ENCODE measurements around the gene DPCD. TPM values are rescaled to one million over a fixed set of nuclear protein-coding genes. Genes with fewer than 3 reads are reported as not detected.

The DPCD gene
- total and polyA plus RNA-seq, 2 donors (not counting 3 experiments of a cell fraction or from before 2014, with no cell fraction given) = 25.3 to 39.3 TPM

GRCh38 chr10:101616415-101617101 lies 28.4 kb downstream of the DPCD start:
- intact Hi-C loops (cut with micrococcal nuclease) (no loop called here), dilution Hi-C loops (cut with MboI; ENCODE audit: extremely low pct_ligation_motif_present, low sequenced_read_pairs) (no loop called here)
- no peak for TF ChIP-seq POLR2AphosphoS5 (IDR thresholded peaks at IDR 0.05; ENCODE audit: insufficient read depth, low read depth, low read length)
- TF ChIP-seq EZH2 (IDR thresholded peaks at IDR 0.05; ENCODE audit: borderline replicate concordance, low read depth, low read length, severe bottlenecking) = no peak
- TF ChIP-seq, protein P1, sequence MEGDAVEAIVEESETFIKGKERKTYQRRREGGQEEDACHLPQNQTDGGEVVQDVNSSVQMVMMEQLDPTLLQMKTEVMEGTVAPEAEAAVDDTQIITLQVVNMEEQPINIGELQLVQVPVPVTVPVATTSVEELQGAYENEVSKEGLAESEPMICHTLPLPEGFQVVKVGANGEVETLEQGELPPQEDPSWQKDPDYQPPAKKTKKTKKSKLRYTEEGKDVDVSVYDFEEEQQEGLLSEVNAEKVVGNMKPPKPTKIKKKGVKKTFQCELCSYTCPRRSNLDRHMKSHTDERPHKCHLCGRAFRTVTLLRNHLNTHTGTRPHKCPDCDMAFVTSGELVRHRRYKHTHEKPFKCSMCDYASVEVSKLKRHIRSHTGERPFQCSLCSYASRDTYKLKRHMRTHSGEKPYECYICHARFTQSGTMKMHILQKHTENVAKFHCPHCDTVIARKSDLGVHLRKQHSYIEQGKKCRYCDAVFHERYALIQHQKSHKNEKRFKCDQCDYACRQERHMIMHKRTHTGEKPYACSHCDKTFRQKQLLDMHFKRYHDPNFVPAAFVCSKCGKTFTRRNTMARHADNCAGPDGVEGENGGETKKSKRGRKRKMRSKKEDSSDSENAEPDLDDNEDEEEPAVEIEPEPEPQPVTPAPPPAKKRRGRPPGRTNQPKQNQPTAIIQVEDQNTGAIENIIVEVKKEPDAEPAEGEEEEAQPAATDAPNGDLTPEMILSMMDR (IDR thresholded peaks at IDR 0.05; ENCODE audit: extremely low read depth in 1 of 2, insufficient read depth in 1 of 2, low read depth in 1 of 2, low read length in 2 of 2) = no peak
- no peak for TF ChIP-seq FOS (IDR thresholded peaks at IDR 0.05; ENCODE audit: borderline replicate concordance, insufficient read depth, low read length)
- TF ChIP-seq GATA2 (IDR thresholded peaks at IDR 0.05; ENCODE audit: insufficient read depth, insufficient read length, low read depth, low read length) = no peak
- TF ChIP-seq POLR2A (IDR thresholded peaks at IDR 0.05; ENCODE audit: low read depth, low read length) = no peak
- BruUV-seq (replicated peaks) = no TSS peak
- Histone ChIP-seq H3K9me1 (replicated peaks; ENCODE audit: control insufficient read depth, extremely low read depth, insufficient read depth, low read length) (no peaks in the 10 kb centered on the region), H3K4me1 (ENCODE audit: control insufficient read depth, extremely low read depth, insufficient read depth, low read length) (no peaks in the 10 kb centered on the region), H4K20me1 (replicated peaks; ENCODE audit: control insufficient read depth, extremely low read depth, insufficient read depth, low read length) (no peaks in the 10 kb centered on the region), H3K4me3 (replicated peaks in 1 of 3; ENCODE audit: insufficient read depth in 1 of 3, low read depth in 1 of 3, low read length in 3 of 3) (no peak overlapping the region), H2AFZ (ENCODE audit: low read depth, low read length) (no peak overlapping the region), H3K9me3 (replicated peaks; ENCODE audit: control insufficient read depth, insufficient read depth, low read length) (no peaks in the 10 kb centered on the region), H3K27me3 (ENCODE audit: control insufficient read depth in 2 of 2, insufficient read depth in 2 of 2, low read length in 2 of 2) (no peaks in the 10 kb centered on the region), H3K9ac (replicated peaks; ENCODE audit: extremely low read depth, insufficient read depth, low read length) (no peak overlapping the region), H3K79me2 (ENCODE audit: control insufficient read depth, insufficient read depth, low read length) (no peaks in the 10 kb centered on the region), H3K36me3 (ENCODE audit: control insufficient read depth in 2 of 2, extremely low read depth in 1 of 2, insufficient read depth in 2 of 2, low read length in 2 of 2) (peaks cover 0 to 4% of the 10 kb centered on the region in 2 experiments), H3K4me2 (ENCODE audit: insufficient read depth, low read length) (no peak overlapping the region), H3K27ac (ENCODE audit: insufficient read depth, low read depth, low read length) (no peak overlapping the region)
- no peak for FAIRE-seq
- ChIA-PET CTCF (interaction anchor here (0.5 to 2.1 kb wide), 5 partner anchors 8 to 932 kb away, joined by 3 to 19 read pairs (median 4); no protein-coding TSS in a partner anchor), POLR2A (no interaction called here)
- DNase-seq (ENCODE audit: low read depth, low spot score) = no peak

All from endothelial cell of umbilical vein (primary cell).